HG03575 (cell line): ENCODE data around the gene CCDC27.
"Not testable (repeated sequence)": the region's sequence is repeated elsewhere in the genome, so short reads cannot be mapped to it uniquely, and the experiment has no call there.

ENCODE experiments used
- ATAC-seq: cut with Tn5 transposase; IDR thresholded peaks from one replicate; pipeline ENCODE4 v1.9.1; 2021; ENCODE audit not compliant: unreplicated experiment, insufficient number of reproducible peaks, low FRiP score; ENCODE audit errors: extremely low read depth

Gene CCDC27

GRCh38 chr1:3807769-3808168 lies 55.5 kb downstream of the CCDC27 start:
- no peak for ATAC-seq

- no peak for ATAC-seq
These were observed 57.4 kb downstream of the CCDC27 start for GRCh38 chr1:3809680-3810079.

GRCh38 chr1:3810149-3810761 lies 58.0 kb downstream of the CCDC27 start:
- not testable (repeated sequence) for ATAC-seq

GRCh38 chr1:3811595-3811911 lies 59.3 kb downstream of the CCDC27 start:
- ATAC-seq = no peak

- no peak for ATAC-seq
These were observed 61.8 kb downstream of the CCDC27 start for GRCh38 chr1:3814065-3814464.

- no peak for ATAC-seq
These were observed 62.7 kb downstream of the CCDC27 start for GRCh38 chr1:3814771-3815561.

GRCh38 chr1:3816331-3817137 lies 64.3 kb downstream of the CCDC27 start:
- ATAC-seq = no peak

GRCh38 chr1:3817138-3817740 lies 65.0 kb downstream of the CCDC27 start:
- no peak for ATAC-seq

- ATAC-seq = no peak
These were observed 65.8 kb downstream of the CCDC27 start for GRCh38 chr1:3817821-3818597.

GRCh38 chr1:3819771-3820200 lies 67.5 kb downstream of the CCDC27 start:
- ATAC-seq = no peak

GRCh38 chr1:3820316-3820715 lies 68.1 kb downstream of the CCDC27 start:
- ATAC-seq = no peak

- no peak for ATAC-seq
These were observed 68.8 kb downstream of the CCDC27 start for GRCh38 chr1:3821004-3821403.
